Activated T-helper 1 cell treated with anti-CD3 and anti-CD28 coated beads, Interleukin-2, amount 50 U/mL, for 16 hours (primary cell): ENCODE measurements around the gene NR2C2AP.
"Not testable (repeated sequence)": the region's sequence is repeated elsewhere in the genome, so short reads cannot be mapped to it uniquely, and the experiment has no call there.

Experiments
- DNase-seq, 2 donors: peaks; one replicate each; pipeline ENCODE4 v3.0.0-alpha.2; 2020; ENCODE audit warnings: low read depth in 1 of 2, low spot score in 1 of 2

The NR2C2AP gene

GRCh38 chr19:19203012-19203856 lies at the start of gene NR2C2AP:
Gene NR2C2AP (minus strand): TSS chr19:19203414. CDS start chr19:19203060, 354 bp downstream.
- DNase-seq = peak; percentile 85 to 87

GRCh38 chr19:19250196-19250801 lies 47.1 kb upstream of the NR2C2AP start:
- DNase-seq = no peak

GRCh38 chr19:19240476-19240875 lies 37.3 kb upstream of the NR2C2AP start:
- DNase-seq = no peak

- no peak for DNase-seq
Measured at GRCh38 chr19:19239675-19240074, 36.5 kb upstream of the NR2C2AP start.

GRCh38 chr19:19238126-19238894 lies 35.1 kb upstream of the NR2C2AP start:
- DNase-seq = no peak

- DNase-seq = no peak
Measured at GRCh38 chr19:19236173-19236572, 33.0 kb upstream of the NR2C2AP start.

GRCh38 chr19:19234220-19234816 lies 31.1 kb upstream of the NR2C2AP start:
- DNase-seq = no peak

GRCh38 chr19:19232261-19232721 lies 29.1 kb upstream of the NR2C2AP start:
- DNase-seq = no peak

- no peak for DNase-seq
Measured at GRCh38 chr19:19230999-19231398, 27.8 kb upstream of the NR2C2AP start.

GRCh38 chr19:19229701-19230100 lies 26.5 kb upstream of the NR2C2AP start:
- no peak for DNase-seq

- no peak for DNase-seq
Measured at GRCh38 chr19:19227217-19227616, 24.0 kb upstream of the NR2C2AP start.

GRCh38 chr19:19226663-19227062 lies 23.4 kb upstream of the NR2C2AP start:
- no peak for DNase-seq

- DNase-seq = no peak
Measured at GRCh38 chr19:19226204-19226603, 23.0 kb upstream of the NR2C2AP start.

- peak; percentile 55 to 58 for DNase-seq
Measured at GRCh38 chr19:19224852-19225494, 21.8 kb upstream of the NR2C2AP start.

- DNase-seq = no peak
Measured at GRCh38 chr19:19224150-19224851, 21.1 kb upstream of the NR2C2AP start.

GRCh38 chr19:19223636-19224035 lies 20.4 kb upstream of the NR2C2AP start:
- DNase-seq = no peak

GRCh38 chr19:19223060-19223459 lies 19.8 kb upstream of the NR2C2AP start:
- no peak for DNase-seq

GRCh38 chr19:19221000-19221399 lies 17.8 kb upstream of the NR2C2AP start:
- not testable (repeated sequence) for DNase-seq

GRCh38 chr19:19218911-19219310 lies 15.7 kb upstream of the NR2C2AP start:
- no peak for DNase-seq

GRCh38 chr19:19217099-19217498 lies 13.9 kb upstream of the NR2C2AP start:
- no peak for DNase-seq
